Stomach (tissue), 9 donors: ENCODE results near the gene DAB1. TPM values are rescaled to one million over a fixed set of nuclear protein-coding genes. Genes with fewer than 3 reads are reported as not detected.

Source experiments
- DNase-seq, 2 donors: peaks; one replicate each; pipeline versions ENCODE4 v3.0.0 to v3.0.0-alpha.2; 2013 to 2019
- H3K27ac ChIP-seq, 5 donors: fragments of 200-600 bp in 4 of 5; sonication (generic) in 4 of 5; one replicate each; pipeline ENCODE4 v1.5.1; 2013 to 2019; ENCODE audit warnings: mild to moderate bottlenecking in 1 of 5, moderate library complexity in 1 of 5
- H3K27me3 ChIP-seq, 3 donors: fragments of 200-600 bp; sonication (generic); one replicate each; pipeline ENCODE4 v1.5.1; 2017 to 2019; ENCODE audit warnings: mixed run types in 1 of 3
- H3K36me3 ChIP-seq, 4 donors: fragments of 200-600 bp; sonication (generic); 1 replicate in 3 of 4; 2 replicates in 1 of 4; pipeline ENCODE4 v1.5.1; 2016 to 2019
- H3K4me1 ChIP-seq, 4 donors: fragments of 200-600 bp; sonication (generic); one replicate each; pipeline ENCODE4 v1.5.1; 2016 to 2019
- H3K4me3 ChIP-seq, 4 donors: fragments of 200-600 bp; sonication (generic) in 3 of 4; one replicate each; pipeline ENCODE4 v1.5.1; 2016 to 2019; ENCODE audit warnings: mild to moderate bottlenecking in 1 of 4
- H3K9me3 ChIP-seq, 4 donors: fragments of 200-600 bp; sonication (generic); one replicate each; pipeline ENCODE4 v1.5.1; 2016 to 2019
- EP300 ChIP-seq: sonication (generic); formaldehyde crosslinking; IDR thresholded peaks from one replicate; pipeline ENCODE4 v1.6.1; 2017; ENCODE audit warnings: antibody characterized with exemption
- POLR2A ChIP-seq, 4 donors: fragments of 450-650 bp; IDR thresholded peaks; one replicate each; pipeline ENCODE4 v1.6.1; 2016; ENCODE audit warnings: antibody characterized with exemption in 4 of 4, control low read depth in 2 of 4, mild to moderate bottlenecking in 1 of 4, moderate library complexity in 1 of 4
- POLR2AphosphoS5 ChIP-seq, 3 donors: sonication (generic); formaldehyde crosslinking; IDR thresholded peaks; one replicate each; pipeline ENCODE4 v1.6.1; 2016; ENCODE audit warnings: antibody characterized with exemption in 3 of 3
- WGBS, 5 donors: extraction: QIAGEN DNeasy Blood & Tissue Kit in 3 of 5; methylation state at CpG; one replicate each; pipeline versions ENCODE4 v1.1.5 to v1.1.7; 2013 to 2018; 5-methylcytosine and 5-hydroxymethylcytosine counted together
- intact Hi-C: fragments of 100-400 bp; cut with DNase I; formaldehyde crosslinking; loops from one replicate; pipeline ENCODE4 v1.15.1; 2023; ENCODE audit warnings: low total_unique reads
- polyA plus RNA-seq, 3 donors: library from polyadenylated mRNA; stranded (reverse); fragments of 200-250 nt; gene quantifications; one replicate each; pipeline ENCODE4 v1.2.3, GENCODE V29; 2013
- total RNA-seq, 5 donors: library from RNA; depleted of rRNA; stranded (reverse); fragments of >200 nt; gene quantifications; one replicate each; pipeline versions ENCODE4 v1.1.0 to v1.2.3, GENCODE V29; 2014 to 2016
- TF ChIP-seq, protein P1 (sequence below), 7 experiments: fragments of 450-650 bp in 4 of 7; fragments of 200-600 bp in 3 of 7; sonication (generic) in 3 of 7; IDR thresholded peaks; one replicate each; pipeline ENCODE4 v1.5.1; 2016 to 2019; ENCODE audit warnings: antibody characterized with exemption in 7 of 7, control low read depth in 2 of 7, mild to moderate bottlenecking in 1 of 7
- donor health status: healthy with polysubstance abuse.
- donor health status: Bipolar disorder and iron deficiency.
- donor health status: healthy.

Gene DAB1
- total and polyA plus RNA-seq, 8 donors = under 0.01 to 3.5 (median 0.61) TPM; not detected in 1

DNA sequence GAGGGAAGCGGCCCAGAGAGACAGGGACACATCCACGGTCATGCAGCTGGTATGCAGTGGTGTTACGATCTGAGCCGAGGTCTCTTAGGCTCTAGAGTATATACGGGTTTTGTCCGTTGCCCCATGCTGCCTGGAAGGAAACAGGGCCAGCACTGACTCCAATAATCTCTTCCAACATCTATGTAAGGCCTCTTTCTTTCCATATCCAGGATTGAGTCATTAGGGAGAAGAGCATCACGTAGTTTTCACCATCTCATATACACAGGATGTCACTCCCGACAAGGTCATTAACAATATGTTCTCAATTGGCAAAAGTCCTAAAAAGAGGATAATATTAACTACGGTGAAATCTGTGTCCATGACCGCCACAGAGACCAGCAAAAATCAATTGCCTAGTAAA, 462.4 kb downstream of the DAB1 start:
- H3K27me3 ChIP-seq = no peaks in the 10 kb centered on the region
- intact Hi-C loops = no loop called here
- H3K9me3 ChIP-seq = no peaks in the 10 kb centered on the region

DNA sequence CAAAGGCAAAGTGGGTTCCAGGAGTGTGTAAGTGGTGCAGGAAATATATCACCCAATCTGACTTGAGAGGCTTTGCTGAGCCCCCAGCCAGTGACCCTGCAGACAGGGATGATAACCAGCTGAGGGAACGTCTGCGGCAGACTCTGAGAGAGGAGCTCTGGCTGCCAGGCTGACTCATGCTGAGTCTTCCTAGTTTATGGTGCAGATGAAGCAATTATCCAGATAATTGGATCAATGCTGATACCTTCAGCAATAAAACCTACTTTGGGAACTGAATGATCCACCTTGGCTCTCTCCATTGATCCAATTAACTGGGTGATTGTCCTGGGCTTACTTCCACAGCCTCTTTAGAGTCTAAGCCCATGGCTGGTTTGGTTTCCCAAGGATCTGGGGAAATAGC, 465.3 kb downstream of the DAB1 start:
- H3K27me3 ChIP-seq = no peaks in the 10 kb centered on the region
- H3K4me1 ChIP-seq = no peaks in the 10 kb centered on the region
- H3K27ac ChIP-seq = no peak overlapping the region
- no peak overlapping the region for H3K4me3 ChIP-seq
- H3K9me3 ChIP-seq = no peaks in the 10 kb centered on the region
- DNase-seq = peak in 1 of 2 donors; percentile 25
- WGBS, 5 donors = 57 to 80% (median 71%) methylated on average over 2 of the region's 2 CpGs
- no peaks in the 10 kb centered on the region for H3K36me3 ChIP-seq
- TF ChIP-seq, protein P1, sequence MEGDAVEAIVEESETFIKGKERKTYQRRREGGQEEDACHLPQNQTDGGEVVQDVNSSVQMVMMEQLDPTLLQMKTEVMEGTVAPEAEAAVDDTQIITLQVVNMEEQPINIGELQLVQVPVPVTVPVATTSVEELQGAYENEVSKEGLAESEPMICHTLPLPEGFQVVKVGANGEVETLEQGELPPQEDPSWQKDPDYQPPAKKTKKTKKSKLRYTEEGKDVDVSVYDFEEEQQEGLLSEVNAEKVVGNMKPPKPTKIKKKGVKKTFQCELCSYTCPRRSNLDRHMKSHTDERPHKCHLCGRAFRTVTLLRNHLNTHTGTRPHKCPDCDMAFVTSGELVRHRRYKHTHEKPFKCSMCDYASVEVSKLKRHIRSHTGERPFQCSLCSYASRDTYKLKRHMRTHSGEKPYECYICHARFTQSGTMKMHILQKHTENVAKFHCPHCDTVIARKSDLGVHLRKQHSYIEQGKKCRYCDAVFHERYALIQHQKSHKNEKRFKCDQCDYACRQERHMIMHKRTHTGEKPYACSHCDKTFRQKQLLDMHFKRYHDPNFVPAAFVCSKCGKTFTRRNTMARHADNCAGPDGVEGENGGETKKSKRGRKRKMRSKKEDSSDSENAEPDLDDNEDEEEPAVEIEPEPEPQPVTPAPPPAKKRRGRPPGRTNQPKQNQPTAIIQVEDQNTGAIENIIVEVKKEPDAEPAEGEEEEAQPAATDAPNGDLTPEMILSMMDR (IDR thresholded peaks at IDR 0.05) = no peak
- no peak for TF ChIP-seq POLR2AphosphoS5 (IDR thresholded peaks at IDR 0.05)
- no peak for TF ChIP-seq POLR2A (IDR thresholded peaks at IDR 0.05)
- TF ChIP-seq EP300 = no peak
- intact Hi-C loops = no loop called here

More for the DNA sequence above, 462.4 kb downstream of the DAB1 start:
- Histone ChIP-seq H3K36me3 (no peaks in the 10 kb centered on the region), H3K4me3 (no peak overlapping the region), H3K27ac (no peak overlapping the region), H3K4me1 (peaks cover 0 to 7% (median 0%) of the 10 kb centered on the region in 4 donors)
- DNase-seq = no peak
- TF ChIP-seq POLR2A (IDR thresholded peaks at IDR 0.05) (no peak), EP300 (no peak)
- TF ChIP-seq, protein P1 (IDR thresholded peaks at IDR 0.05) = no peak
- WGBS, 5 donors = 81 to 89% (median 86%) methylated on average over 10 of the region's 10 CpGs

DNA sequence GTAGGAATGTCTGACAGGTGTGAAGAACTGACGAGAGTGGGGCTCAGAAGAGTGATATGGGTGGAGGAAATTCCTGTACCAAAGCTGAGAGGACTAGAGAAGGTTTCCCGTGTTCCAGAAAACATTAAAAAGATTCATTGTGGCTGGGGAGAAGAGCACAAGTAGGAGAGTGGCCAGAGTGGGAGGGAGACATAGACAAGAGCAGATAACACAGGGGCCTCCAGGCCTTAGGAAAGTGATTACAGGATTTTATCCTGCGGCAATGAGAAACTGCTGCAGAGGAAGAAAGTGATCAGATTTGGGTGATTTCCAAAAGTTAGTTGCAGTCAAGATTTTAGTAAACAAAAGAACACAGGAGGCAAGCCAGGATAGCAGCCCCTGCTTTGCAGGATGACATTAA, 465.9 kb downstream of the DAB1 start:
- Histone ChIP-seq H3K27me3 (no peaks in the 10 kb centered on the region), H3K4me1 (no peaks in the 10 kb centered on the region), H3K9me3 (no peaks in the 10 kb centered on the region), H3K4me3 (no peak overlapping the region), H3K27ac (no peak overlapping the region), H3K36me3 (no peaks in the 10 kb centered on the region)
- no peak for DNase-seq
- WGBS, 5 donors = 30 to 47% (median 41%) methylated on average over 3 of the region's 3 CpGs
- TF ChIP-seq EP300 = no peak
- TF ChIP-seq POLR2A (IDR thresholded peaks at IDR 0.05) = no peak
- TF ChIP-seq, protein P1 (IDR thresholded peaks at IDR 0.05) = no peak
- no peak for TF ChIP-seq POLR2AphosphoS5 (IDR thresholded peaks at IDR 0.05)
- intact Hi-C loops = no loop called here

DNA sequence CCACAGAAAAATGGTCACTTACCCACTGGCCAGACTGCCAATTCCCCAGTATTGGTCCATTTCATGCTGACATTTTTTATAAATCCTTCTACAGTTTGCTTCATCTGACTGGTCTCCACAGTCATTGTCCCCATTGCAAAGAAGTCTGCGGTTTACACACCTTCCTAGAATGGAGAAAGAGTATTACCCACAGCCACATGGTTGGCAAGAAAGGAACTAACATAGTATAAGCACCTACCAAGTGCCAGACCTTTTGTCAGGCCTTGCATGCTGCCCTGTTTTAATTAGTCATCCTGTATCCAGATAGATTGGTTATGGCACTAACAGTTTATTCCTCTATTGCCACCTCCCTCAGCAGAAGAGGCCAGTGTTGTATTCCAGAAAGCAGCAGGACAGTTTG, 469.2 kb downstream of the DAB1 start:
- no peaks in the 10 kb centered on the region for H3K27me3 ChIP-seq
- H3K4me1 ChIP-seq = no peaks in the 10 kb centered on the region
- no peak overlapping the region for H3K4me3 ChIP-seq
- no peak overlapping the region for H3K27ac ChIP-seq
- no peaks in the 10 kb centered on the region for H3K9me3 ChIP-seq
- intact Hi-C loops = no loop called here
- WGBS, 5 donors = 78 to 92% (median 90%) methylated on average over 1 of the region's 1 CpG
- TF ChIP-seq EP300 (no peak), POLR2A (IDR thresholded peaks at IDR 0.05) (no peak), POLR2AphosphoS5 (IDR thresholded peaks at IDR 0.05) (no peak)
- TF ChIP-seq, protein P1 (IDR thresholded peaks at IDR 0.05) = no peak
- no peaks in the 10 kb centered on the region for H3K36me3 ChIP-seq
- no peak for DNase-seq
